Esophagus muscularis mucosa (tissue), 4 donors: ENCODE data around the gene KANK2. TPM values are rescaled to one million over a fixed set of nuclear protein-coding genes. Genes with fewer than 3 reads are reported as not detected.

Experiments
- DNase-seq: peaks from one replicate; pipeline ENCODE4 v3.0.0-alpha.2; 2017; ENCODE audit errors: extremely low spot score
- H3K27ac ChIP-seq, 4 donors: fragments of 200-600 bp; sonication (generic); replicated peaks in 1 of 4; 1 replicate in 3 of 4; 2 replicates in 1 of 4; pipeline ENCODE4 v1.5.1; 2016 to 2019; ENCODE audit warnings: mild to moderate bottlenecking in 1 of 4
- H3K27me3 ChIP-seq, 4 donors: fragments of 200-600 bp; sonication (generic); one replicate each; pipeline versions ENCODE4 v1.5.1 to v1.6.0; 2016 to 2019
- H3K36me3 ChIP-seq, 4 donors: fragments of 200-600 bp; sonication (generic); one replicate each; pipeline ENCODE4 v1.5.1; 2016 to 2019
- H3K4me1 ChIP-seq, 4 donors: fragments of 200-600 bp; sonication (generic); one replicate each; pipeline ENCODE4 v1.5.1; 2016 to 2019
- H3K4me3 ChIP-seq, 4 donors: fragments of 200-600 bp; sonication (generic); 1 replicate in 2 of 4; 2 replicates in 2 of 4; pipeline ENCODE4 v1.5.1; 2016 to 2019; ENCODE audit warnings: mild to moderate bottlenecking in 4 of 4, moderate library complexity in 1 of 4
- H3K9me3 ChIP-seq, 4 donors: fragments of 200-600 bp; sonication (generic); 1 replicate in 3 of 4; 2 replicates in 1 of 4; pipeline ENCODE4 v1.5.1; 2016 to 2019
- EP300 ChIP-seq: sonication (generic); formaldehyde crosslinking; IDR thresholded peaks from one replicate; pipeline ENCODE4 v1.6.1; 2017; ENCODE audit warnings: antibody characterized with exemption
- POLR2A ChIP-seq: fragments of 450-650 bp; IDR thresholded peaks from one replicate; pipeline ENCODE4 v1.6.1; 2017; ENCODE audit warnings: antibody characterized with exemption, moderate library complexity, mild to moderate bottlenecking, low read depth
- POLR2AphosphoS5 ChIP-seq, 2 donors: sonication (generic); formaldehyde crosslinking; IDR thresholded peaks; one replicate each; pipeline ENCODE4 v1.6.1; 2017; ENCODE audit warnings: antibody characterized with exemption in 2 of 2
- WGBS: methylation state at CpG from one replicate; pipeline ENCODE4 v1.1.5; 2018; 5-methylcytosine and 5-hydroxymethylcytosine counted together
- intact Hi-C: fragments of 100-400 bp; cut with DNase I; formaldehyde crosslinking; loops from one replicate; pipeline ENCODE4 v1.15.1; 2023
- total RNA-seq, 4 donors: library from RNA; depleted of rRNA; stranded (reverse); fragments of >200 nt; gene quantifications; one replicate each; pipeline versions ENCODE4 v1.1.0 to v1.2.1, GENCODE V29; 2016
- TF ChIP-seq, protein P1 (sequence below), 3 experiments: fragments of 200-600 bp in 2 of 3; fragments of 450-650 bp in 1 of 3; sonication (generic) in 2 of 3; IDR thresholded peaks; one replicate each; pipeline ENCODE4 v1.5.1; 2017 to 2019; ENCODE audit warnings: antibody characterized with exemption in 3 of 3, mild to moderate bottlenecking in 2 of 3, moderate library complexity in 1 of 3

KANK2 gene
- total RNA-seq, 4 donors from 2014 or later = 1,125 to 1,746 (median 1,157) TPM

DNA sequence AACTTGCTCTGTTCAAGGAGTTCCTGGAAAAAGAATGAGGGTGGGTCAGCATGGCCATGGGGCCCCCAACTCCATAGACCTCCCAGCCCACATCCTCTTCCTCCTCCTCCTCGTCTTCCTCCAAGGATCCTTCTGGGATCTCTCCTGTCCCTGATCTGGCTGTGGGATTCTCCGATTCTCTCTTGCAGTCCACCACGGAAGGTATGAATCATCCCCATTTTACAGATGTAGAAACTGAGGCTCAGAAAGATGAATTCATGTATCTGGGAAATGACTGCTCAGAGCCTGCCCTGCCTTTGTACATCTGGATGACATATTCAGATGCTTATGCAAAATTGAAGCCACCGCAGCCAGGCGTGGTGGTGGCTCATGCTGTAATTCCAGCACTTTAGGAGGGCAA lies 2.2 kb upstream of the KANK2 start:
- Histone ChIP-seq H3K36me3 (peaks cover 0 to 64% (median 30%) of the 10 kb centered on the region in 4 donors), H3K27ac (peak overlapping the region; percentile 89 to 98 (median 96)), H3K27me3 (no peaks in the 10 kb centered on the region), H3K4me3 (no peak overlapping the region), H3K4me1 (peaks cover 47 to 76% (median 71%) of the 10 kb centered on the region in 4 donors), H3K9me3 (no peaks in the 10 kb centered on the region)
- no peak for DNase-seq
- intact Hi-C loops = no loop called here
- WGBS = 84% methylated on average over 5 of the region's 5 CpGs
- TF ChIP-seq POLR2A = no peak
- TF ChIP-seq EP300 = no peak
- TF ChIP-seq POLR2AphosphoS5 (IDR thresholded peaks at IDR 0.05) = no peak
- TF ChIP-seq, protein P1, sequence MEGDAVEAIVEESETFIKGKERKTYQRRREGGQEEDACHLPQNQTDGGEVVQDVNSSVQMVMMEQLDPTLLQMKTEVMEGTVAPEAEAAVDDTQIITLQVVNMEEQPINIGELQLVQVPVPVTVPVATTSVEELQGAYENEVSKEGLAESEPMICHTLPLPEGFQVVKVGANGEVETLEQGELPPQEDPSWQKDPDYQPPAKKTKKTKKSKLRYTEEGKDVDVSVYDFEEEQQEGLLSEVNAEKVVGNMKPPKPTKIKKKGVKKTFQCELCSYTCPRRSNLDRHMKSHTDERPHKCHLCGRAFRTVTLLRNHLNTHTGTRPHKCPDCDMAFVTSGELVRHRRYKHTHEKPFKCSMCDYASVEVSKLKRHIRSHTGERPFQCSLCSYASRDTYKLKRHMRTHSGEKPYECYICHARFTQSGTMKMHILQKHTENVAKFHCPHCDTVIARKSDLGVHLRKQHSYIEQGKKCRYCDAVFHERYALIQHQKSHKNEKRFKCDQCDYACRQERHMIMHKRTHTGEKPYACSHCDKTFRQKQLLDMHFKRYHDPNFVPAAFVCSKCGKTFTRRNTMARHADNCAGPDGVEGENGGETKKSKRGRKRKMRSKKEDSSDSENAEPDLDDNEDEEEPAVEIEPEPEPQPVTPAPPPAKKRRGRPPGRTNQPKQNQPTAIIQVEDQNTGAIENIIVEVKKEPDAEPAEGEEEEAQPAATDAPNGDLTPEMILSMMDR (IDR thresholded peaks at IDR 0.05) = no peak

DNA sequence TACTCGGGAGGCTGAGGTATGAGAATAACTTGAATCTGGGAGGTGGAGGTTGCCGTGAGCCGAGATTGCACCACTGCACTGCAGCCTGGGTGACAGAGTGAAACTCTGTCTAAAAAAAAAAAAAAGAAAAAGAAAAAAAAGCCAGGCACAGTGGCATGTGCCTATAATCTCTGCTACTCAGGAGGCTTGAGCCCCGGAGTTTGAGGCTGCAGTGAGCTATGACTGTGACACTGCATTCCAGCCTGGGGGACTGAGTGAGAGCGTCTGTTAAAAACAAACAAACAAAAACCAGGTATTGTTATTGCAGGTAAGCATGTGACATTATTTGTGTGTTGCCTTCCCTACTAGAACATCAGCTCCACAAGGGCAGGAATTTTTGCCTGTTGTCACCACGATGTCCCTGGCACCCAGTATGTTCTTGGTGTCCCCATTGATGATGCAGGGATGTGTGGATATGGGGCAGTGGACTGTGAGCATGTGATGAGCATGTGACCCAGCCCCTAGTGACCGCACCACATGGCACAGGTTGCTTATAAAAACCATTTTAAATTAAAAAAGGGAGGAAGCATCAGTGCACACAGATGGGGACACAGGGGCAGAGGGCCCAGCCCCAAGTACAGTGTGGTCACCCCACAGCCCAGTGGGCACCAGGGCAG lies 1.6 kb upstream of the KANK2 start:
- no peak for DNase-seq
- no peaks in the 10 kb centered on the region for H3K9me3 ChIP-seq
- peaks cover 47 to 76% (median 71%) of the 10 kb centered on the region in 4 donors for H3K4me1 ChIP-seq
- H3K36me3 ChIP-seq = peaks cover 0 to 65% (median 37%) of the 10 kb centered on the region in 4 donors
- TF ChIP-seq POLR2AphosphoS5 (IDR thresholded peaks at IDR 0.05) (peak in 1 of 2 donors; percentile 1), POLR2A (no peak)
- H3K4me3 ChIP-seq = no peak overlapping the region
- intact Hi-C loops = no loop called here
- peak overlapping the region; percentile 89 to 98 (median 96) for H3K27ac ChIP-seq
- WGBS = 49% methylated on average over 7 of the region's 7 CpGs
- H3K27me3 ChIP-seq = no peaks in the 10 kb centered on the region

DNA sequence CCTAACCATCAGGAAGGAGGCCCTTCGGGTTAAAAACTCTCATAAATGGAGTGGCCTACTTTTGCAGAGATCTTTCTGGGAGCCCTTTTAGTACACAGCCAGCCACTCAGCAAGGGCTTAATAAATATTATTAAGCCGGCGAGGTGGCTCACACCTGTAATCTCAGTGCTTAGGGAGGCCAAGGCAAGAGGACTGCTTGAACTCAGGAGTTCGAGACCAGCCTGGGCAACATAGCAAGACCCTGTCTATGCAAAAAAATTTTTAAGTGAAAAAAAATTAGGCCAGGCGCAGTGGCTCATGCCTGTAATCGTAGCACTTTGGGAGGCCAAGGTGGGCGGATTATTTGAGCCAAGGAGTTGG lies 810 bp upstream of the KANK2 start:
- intact Hi-C loops = no loop called here
- Histone ChIP-seq H3K27me3 (no peaks in the 10 kb centered on the region), H3K4me3 (peak overlapping the region; percentile 66 to 92 (median 84)), H3K36me3 (peaks cover 7 to 65% (median 44%) of the 10 kb centered on the region in 4 donors), H3K4me1 (peaks cover 47 to 76% (median 71%) of the 10 kb centered on the region in 4 donors), H3K9me3 (no peaks in the 10 kb centered on the region), H3K27ac (peak overlapping the region; percentile 89 to 98 (median 96))
- no peak for DNase-seq
- no peak for TF ChIP-seq EP300
- 55% methylated on average over 7 of the region's 7 CpGs for WGBS

DNA sequence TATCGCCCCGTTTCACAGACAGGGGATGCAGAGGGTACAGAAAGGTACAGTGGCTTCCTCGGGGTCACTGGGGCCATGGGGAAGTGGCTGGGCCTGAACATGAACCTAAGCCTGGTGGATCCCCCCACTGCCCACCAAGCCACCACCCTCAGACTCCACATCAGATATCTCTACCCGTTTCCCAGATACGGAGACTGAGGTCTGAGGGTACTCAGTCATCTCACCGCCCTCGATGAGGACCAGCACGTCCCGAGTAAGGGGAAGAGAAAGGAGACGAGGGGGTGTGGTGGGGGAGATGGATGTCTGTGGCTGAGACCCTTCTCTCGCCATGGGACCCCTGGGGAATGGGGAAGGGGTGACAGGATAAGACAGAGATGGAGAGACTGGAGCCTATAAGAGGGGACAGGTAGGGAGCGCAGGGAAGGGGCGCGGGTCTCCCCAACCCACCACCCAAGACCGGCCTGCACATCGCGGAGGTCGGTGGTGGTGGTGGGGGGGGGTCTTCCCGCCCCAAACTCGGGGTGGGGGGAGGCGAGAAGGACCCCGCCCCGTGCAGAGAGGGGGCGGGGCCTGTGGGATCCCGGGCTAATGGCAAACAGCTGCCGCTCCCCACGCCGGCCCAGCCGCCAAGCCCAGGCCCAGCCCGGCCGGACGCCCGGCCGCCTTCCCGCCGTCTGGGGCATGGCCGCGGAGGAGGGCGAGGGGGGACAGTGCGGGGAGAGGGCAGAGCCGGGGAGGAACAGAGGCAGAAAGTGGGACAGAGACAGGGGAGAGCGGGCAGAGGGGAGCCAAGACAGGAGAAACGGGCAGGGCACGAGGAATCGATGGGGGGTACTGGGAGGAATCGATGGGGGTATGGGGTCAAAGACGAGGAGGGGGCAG lies 698 bp downstream of the KANK2 start:
- Histone ChIP-seq H3K4me3 (peak overlapping the region; percentile 66 to 92 (median 84)), H3K4me1 (peaks cover 52 to 76% (median 71%) of the 10 kb centered on the region in 4 donors), H3K9me3 (no peaks in the 10 kb centered on the region), H3K36me3 (peaks cover 22 to 66% (median 56%) of the 10 kb centered on the region in 4 donors), H3K27ac (peak overlapping the region; percentile 89 to 98 (median 96)), H3K27me3 (no peaks in the 10 kb centered on the region)
- no peak for DNase-seq
- TF ChIP-seq, protein P1 (IDR thresholded peaks at IDR 0.05) = no peak
- no peak for TF ChIP-seq POLR2AphosphoS5 (IDR thresholded peaks at IDR 0.05)
- no peak for TF ChIP-seq EP300
- TF ChIP-seq POLR2A = no peak
- intact Hi-C loops = no loop called here
- WGBS = 11% methylated on average over 24 of the region's 47 CpGs

DNA sequence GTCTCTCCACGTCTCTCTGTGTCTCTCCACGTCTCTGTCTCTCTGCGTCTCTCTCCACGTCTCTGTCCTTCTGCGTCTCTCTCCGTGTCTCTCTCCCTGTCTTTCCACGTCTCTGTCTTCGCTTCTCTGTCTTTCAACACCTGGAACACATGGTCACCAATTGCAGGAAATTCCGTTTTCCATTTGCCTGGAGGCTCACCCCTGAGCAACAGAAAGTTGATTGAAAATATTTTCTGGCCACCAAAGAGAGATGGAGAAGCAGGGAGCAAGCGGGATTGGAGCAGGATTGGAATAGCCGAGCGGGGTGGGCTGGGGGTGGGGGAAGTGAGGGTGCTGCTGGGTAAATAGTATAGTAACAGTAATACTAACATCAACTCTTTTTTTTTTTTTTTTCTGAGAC lies 1.7 kb downstream of the KANK2 start:
- H3K36me3 ChIP-seq = peaks cover 25 to 62% (median 56%) of the 10 kb centered on the region in 4 donors
- no peak for DNase-seq
- peak overlapping the region; percentile 89 to 98 (median 96) for H3K27ac ChIP-seq
- no peaks in the 10 kb centered on the region for H3K9me3 ChIP-seq
- intact Hi-C loops = no loop called here
- peak overlapping the region; percentile 66 to 92 (median 84) for H3K4me3 ChIP-seq
- peaks cover 60 to 79% (median 79%) of the 10 kb centered on the region in 4 donors for H3K4me1 ChIP-seq
- no peak for TF ChIP-seq EP300
- no peak for TF ChIP-seq POLR2AphosphoS5 (IDR thresholded peaks at IDR 0.05)
- TF ChIP-seq, protein P1 (IDR thresholded peaks at IDR 0.05) = no peak
- no peak for TF ChIP-seq POLR2A
- 33% methylated on average over 12 of the region's 12 CpGs for WGBS
- H3K27me3 ChIP-seq = no peaks in the 10 kb centered on the region
